B cell (primary cell): ENCODE data around the gene NUP210. TPM values are rescaled to one million over a fixed set of nuclear protein-coding genes. Genes with fewer than 3 reads are reported as not detected.

Experiments
- ATAC-seq: fragments of 200-7000 bp; cut with Tn5 transposase; one replicate; pipeline ENCODE4 v1.10.0; 2021; ENCODE audit warnings: low read depth, mild to moderate bottlenecking, moderate number of reproducible peaks, moderate library complexity
- CTCF ChIA-PET: fragments of 350-600 bp; sonication (Branson Sonifier 250); formaldehyde crosslinking; loops from one replicate; lab custom pipeline; 2021; ENCODE audit warnings: antibody characterized with exemption, inconsistent platforms; lab: Charles Lee
- POLR2A ChIA-PET: fragments of 350-600 bp; sonication (Branson Sonifier 250); formaldehyde crosslinking; loops from one replicate; lab custom pipeline; 2021; ENCODE audit warnings: antibody characterized with exemption; lab: Charles Lee
- DNase-seq: peaks from one replicate; pipeline ENCODE4 v3.0.0; 2013
- H2AFZ ChIP-seq: 2 replicates; pipeline ENCODE4 v1.6.1; 2012; ENCODE audit warnings: mild to moderate bottlenecking, low read depth, low read length; ENCODE audit not compliant: insufficient read depth, poor library complexity, severe bottlenecking
- H3K27ac ChIP-seq, 2 donors: 1 replicate in 1 of 2; 2 replicates in 1 of 2; pipeline ENCODE4 v1.5.1; 2012 to 2013; ENCODE audit warnings: low read length in 2 of 2, mild to moderate bottlenecking in 2 of 2, moderate library complexity in 1 of 2
- H3K27me3 ChIP-seq, 4 experiments: fragments of 200-600 bp in 1 of 4; sonication (generic) in 1 of 4; replicated peaks in 1 of 4; 1 replicate in 2 of 4; 2 replicates in 2 of 4; pipeline versions ENCODE4 v1.6.1 to v1.7.0; 2013 to 2016; ENCODE audit warnings: low read length in 3 of 4, mild to moderate bottlenecking in 2 of 4, mixed read lengths in 1 of 4, moderate library complexity in 1 of 4; ENCODE audit not compliant: insufficient read depth in 4 of 4, control insufficient read depth in 3 of 4; ENCODE audit errors: control extremely low read depth in 1 of 4
- H3K36me3 ChIP-seq, 2 experiments: replicated peaks in 1 of 2; 1 replicate in 1 of 2; 2 replicates in 1 of 2; pipeline versions ENCODE4 v1.6.1 to v1.7.1; 2013; ENCODE audit warnings: low read length in 1 of 2; ENCODE audit not compliant: insufficient read depth in 2 of 2, control insufficient read depth in 1 of 2; ENCODE audit errors: control extremely low read depth in 1 of 2, extremely low read depth in 1 of 2
- H3K4me1 ChIP-seq, 2 donors: fragments of 200-600 bp in 1 of 2; sonication (generic) in 1 of 2; 1 replicate in 1 of 2; 2 replicates in 1 of 2; pipeline versions ENCODE4 v1.5.1 to v1.6.1; 2013 to 2017; ENCODE audit warnings: low read length in 2 of 2; ENCODE audit not compliant: control insufficient read depth in 2 of 2, insufficient read depth in 2 of 2
- H3K4me2 ChIP-seq: replicated peaks from 2 replicates; pipeline ENCODE3; 2012; ENCODE audit warnings: mild to moderate bottlenecking, low read depth, low read length; ENCODE audit not compliant: poor library complexity, severe bottlenecking
- H3K4me3 ChIP-seq, 5 experiments: fragments of 200-600 bp in 1 of 5; sonication (generic) in 1 of 5; 1 replicate in 3 of 5; 2 replicates in 2 of 5; pipeline versions ENCODE4 v1.5.1 to v1.7.0; 2011 to 2016; ENCODE audit warnings: low read length in 4 of 5, mild to moderate bottlenecking in 4 of 5, low read depth in 2 of 5, control low read depth in 1 of 5, moderate library complexity in 1 of 5; ENCODE audit not compliant: insufficient read depth in 1 of 5; ENCODE audit errors: control extremely low read depth in 1 of 5, extremely low read depth in 1 of 5
- H3K79me2 ChIP-seq: fragments of 200-600 bp; sonication (generic); one replicate; pipeline ENCODE4 v1.6.0; 2016; ENCODE audit warnings: low read length; ENCODE audit not compliant: control insufficient read depth, insufficient read depth
- H3K9ac ChIP-seq: fragments of 200-600 bp; sonication (generic); 2 replicates; pipeline ENCODE4 v1.6.1; 2017; ENCODE audit warnings: mild to moderate bottlenecking, low read length, moderate library complexity
- H3K9me3 ChIP-seq, 3 donors: one replicate each; pipeline versions ENCODE4 v1.6.1 to v1.7.1; 2013; ENCODE audit warnings: low read length in 2 of 3; ENCODE audit not compliant: control insufficient read depth in 2 of 3, insufficient read depth in 1 of 3; ENCODE audit errors: control extremely low read depth in 1 of 3
- H4K20me1 ChIP-seq: 2 replicates; pipeline ENCODE4 v1.6.0; 2012; ENCODE audit warnings: mild to moderate bottlenecking, low read length; ENCODE audit not compliant: insufficient read depth, control insufficient read depth, poor library complexity, severe bottlenecking
- H3K27ac Mint-ChIP-seq: one replicate; pipeline ENCODE4 v1.8.0; 2021; ENCODE audit warnings: mixed read lengths
- H3K27me3 Mint-ChIP-seq: one replicate; pipeline ENCODE4 v1.8.0; 2021; ENCODE audit warnings: mixed read lengths
- H3K4me1 Mint-ChIP-seq: one replicate; pipeline ENCODE4 v1.8.0; 2021; ENCODE audit warnings: mixed read lengths
- H3K4me3 Mint-ChIP-seq: one replicate; pipeline ENCODE4 v1.8.0; 2021; ENCODE audit warnings: mixed read lengths
- H3K9me3 Mint-ChIP-seq: one replicate; pipeline ENCODE4 v1.8.0; 2022; ENCODE audit warnings: mixed read lengths; ENCODE audit not compliant: insufficient read depth
- EZH2 ChIP-seq: IDR thresholded peaks from 2 replicates; pipeline ENCODE4 v1.6.1; 2012; ENCODE audit warnings: borderline replicate concordance, low read depth, mild to moderate bottlenecking, moderate library complexity, low read length; ENCODE audit not compliant: insufficient read depth, poor library complexity, severe bottlenecking
- WGBS: methylation state at CpG from one replicate; pipeline ENCODE4 v1.1.5; 2013; ENCODE audit warnings: missing lambda C conversion rate; ENCODE audit not compliant: insufficient coverage; 5-methylcytosine and 5-hydroxymethylcytosine counted together
- intact Hi-C: fragments of 100-400 bp; cut with micrococcal nuclease; formaldehyde crosslinking; loops from one replicate; pipeline ENCODE4 v1.10.0; 2022
- polyA plus RNA-seq: library from polyadenylated mRNA; depleted of rRNA; stranded (reverse); fragments of >200 nt; gene quantifications from 2 replicates; pipeline ENCODE4 v1.2.3, GENCODE V29; 2012
- total RNA-seq, 2 donors: library from RNA; stranded (reverse); fragments of 120-200 nt in 1 of 2; gene quantifications; 1 replicate in 1 of 2; 2 replicates in 1 of 2; pipeline versions ENCODE4 v1.2.3 to v1.2.4, GENCODE V29; 2013 to 2022
- TF ChIP-seq, protein P1 (sequence below): fragments of 200-600 bp; IDR thresholded peaks from one replicate; pipeline ENCODE4 v1.8.0; 2022; ENCODE audit warnings: antibody characterized with exemption, mild to moderate bottlenecking

The NUP210 gene
- total and polyA plus RNA-seq, 2 donors (not counting 1 experiment from before 2014, with no cell fraction given): 114 to 159 TPM

DNA sequence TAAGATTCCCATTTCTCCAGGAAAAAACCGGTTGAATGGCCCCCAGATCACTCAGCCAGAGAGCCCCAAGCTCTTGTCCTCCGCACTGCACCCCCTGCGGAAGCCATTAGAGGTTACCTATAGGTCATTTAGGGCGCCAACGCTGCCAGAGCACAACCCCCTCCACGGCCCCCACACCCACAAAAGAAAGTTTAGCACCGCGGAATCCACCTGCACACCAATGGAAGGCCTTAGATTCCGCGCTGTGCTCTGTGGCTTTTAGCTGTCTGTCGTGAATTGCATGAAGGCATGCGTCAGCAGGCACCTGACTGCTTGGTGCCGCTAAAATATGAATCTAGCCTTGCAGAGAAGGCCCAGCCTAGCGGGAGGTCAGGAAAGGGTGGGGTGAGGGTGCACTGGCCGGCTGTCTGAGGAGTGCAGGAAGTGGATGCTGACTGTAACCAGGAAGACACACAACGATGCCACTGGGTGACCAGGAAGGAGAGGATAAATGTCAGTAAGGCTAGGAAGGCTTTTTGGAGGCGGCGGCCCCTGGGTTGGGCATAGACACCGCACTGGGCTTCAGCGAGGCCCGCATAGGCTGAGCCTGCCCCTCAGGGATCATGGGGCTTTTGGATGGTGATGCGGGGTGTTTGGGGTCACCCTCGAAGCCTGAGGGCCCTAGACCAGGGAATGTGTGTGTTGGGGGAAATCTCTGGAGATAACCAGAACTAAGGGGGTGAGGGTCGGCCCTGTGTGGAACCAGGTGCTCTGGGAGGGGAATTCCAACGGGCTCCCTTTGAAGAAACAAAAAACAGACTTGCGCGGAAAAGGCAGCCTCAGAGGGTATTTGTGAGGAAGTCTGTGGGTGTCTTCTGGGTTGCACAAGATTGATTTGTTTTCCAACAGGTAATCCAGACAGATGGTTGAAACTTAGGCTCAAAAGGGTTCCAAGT is 976 bp upstream of the NUP210 start:
- ATAC-seq (peak; percentile 52), DNase-seq (peak; percentile 85)
- intact Hi-C loops: no loop called here
- WGBS: 54% methylated on average over 25 of the region's 27 CpGs
- H3K4me2 ChIP-seq: peak overlapping the region; percentile 93
- H3K27me3 ChIP-seq: no peaks in the 10 kb centered on the region
- peak overlapping the region; percentile 78 for H3K9ac ChIP-seq
- H3K27me3 Mint-ChIP-seq: no peaks in the 10 kb centered on the region
- ChIA-PET POLR2A (interaction anchor here (0.6 to 2.5 kb wide), 7 partner anchors 10 to 788 kb away, joined by 3 to 18 read pairs (median 6); partner anchors contain the start of genes HDAC11 and RPL32), CTCF (interaction anchor here (1.0 to 6.1 kb wide), 2 partner anchors 9 to 32 kb away, joined by 3 to 66 read pairs; no protein-coding TSS in a partner anchor)
- H3K27ac Mint-ChIP-seq: peak overlapping the region; percentile 94
- H3K4me3 Mint-ChIP-seq: peak overlapping the region; percentile 85
- H3K9me3 Mint-ChIP-seq: no peaks in the 10 kb centered on the region
- TF ChIP-seq EZH2: no peak
- TF ChIP-seq, protein P1, sequence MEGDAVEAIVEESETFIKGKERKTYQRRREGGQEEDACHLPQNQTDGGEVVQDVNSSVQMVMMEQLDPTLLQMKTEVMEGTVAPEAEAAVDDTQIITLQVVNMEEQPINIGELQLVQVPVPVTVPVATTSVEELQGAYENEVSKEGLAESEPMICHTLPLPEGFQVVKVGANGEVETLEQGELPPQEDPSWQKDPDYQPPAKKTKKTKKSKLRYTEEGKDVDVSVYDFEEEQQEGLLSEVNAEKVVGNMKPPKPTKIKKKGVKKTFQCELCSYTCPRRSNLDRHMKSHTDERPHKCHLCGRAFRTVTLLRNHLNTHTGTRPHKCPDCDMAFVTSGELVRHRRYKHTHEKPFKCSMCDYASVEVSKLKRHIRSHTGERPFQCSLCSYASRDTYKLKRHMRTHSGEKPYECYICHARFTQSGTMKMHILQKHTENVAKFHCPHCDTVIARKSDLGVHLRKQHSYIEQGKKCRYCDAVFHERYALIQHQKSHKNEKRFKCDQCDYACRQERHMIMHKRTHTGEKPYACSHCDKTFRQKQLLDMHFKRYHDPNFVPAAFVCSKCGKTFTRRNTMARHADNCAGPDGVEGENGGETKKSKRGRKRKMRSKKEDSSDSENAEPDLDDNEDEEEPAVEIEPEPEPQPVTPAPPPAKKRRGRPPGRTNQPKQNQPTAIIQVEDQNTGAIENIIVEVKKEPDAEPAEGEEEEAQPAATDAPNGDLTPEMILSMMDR: no peak
- peak overlapping the region in 4 of 5 experiments; percentile 46 to 82 (median 70) for H3K4me3 ChIP-seq
- peaks cover 44 to 46% of the 10 kb centered on the region in 2 donors for H3K4me1 ChIP-seq
- H4K20me1 ChIP-seq: peaks cover 22% of the 10 kb centered on the region
- peaks cover 40% of the 10 kb centered on the region for H3K79me2 ChIP-seq
- H3K9me3 ChIP-seq: no peaks in the 10 kb centered on the region
- H3K4me1 Mint-ChIP-seq: peaks cover 48% of the 10 kb centered on the region
- peak overlapping the region; percentile 78 for H2AFZ ChIP-seq
- peak overlapping the region; percentile 70 to 94 for H3K27ac ChIP-seq
- H3K36me3 ChIP-seq: peaks cover 0 to 6% of the 10 kb centered on the region in 2 experiments
